Rectal smooth muscle tissue (tissue), 1 donor: ENCODE data around the gene CUL9.

Experiments used
- H3K27ac ChIP-seq: one replicate; pipeline ENCODE4 v1.7.0; 2013; ENCODE audit warnings: low read depth, low read length, inconsistent platforms
- H3K27me3 ChIP-seq: one replicate; pipeline ENCODE4 v1.7.0; 2013; ENCODE audit warnings: low read length; ENCODE audit not compliant: control insufficient read depth, insufficient read depth
- H3K36me3 ChIP-seq: one replicate; pipeline ENCODE4 v1.7.0; 2013; ENCODE audit warnings: low read length; ENCODE audit not compliant: control insufficient read depth, insufficient read depth
- H3K4me1 ChIP-seq: one replicate; pipeline ENCODE4 v1.7.0; 2013; ENCODE audit warnings: low read length; ENCODE audit not compliant: control insufficient read depth, insufficient read depth
- H3K4me3 ChIP-seq: one replicate; pipeline ENCODE4 v1.7.0; 2013; ENCODE audit warnings: low read length
- H3K9ac ChIP-seq: one replicate; pipeline ENCODE4 v1.7.0; 2013; ENCODE audit warnings: low read length

CUL9 gene

GRCh38 chr6:43207286-43207685 lies 25.3 kb downstream of the CUL9 start:
- H3K9ac ChIP-seq, result no peak overlapping the region
- no peak overlapping the region for H3K4me3 ChIP-seq
- no peaks in the 10 kb centered on the region for H3K4me1 ChIP-seq
- peaks cover 10% of the 10 kb centered on the region for H3K36me3 ChIP-seq
- no peaks in the 10 kb centered on the region for H3K27me3 ChIP-seq
- H3K27ac ChIP-seq, result no peak overlapping the region

GRCh38 chr6:43211955-43212354 lies 30.0 kb downstream of the CUL9 start:
- H3K4me1 ChIP-seq, result no peaks in the 10 kb centered on the region
- no peak overlapping the region for H3K9ac ChIP-seq
- H3K36me3 ChIP-seq, result peaks cover 4% of the 10 kb centered on the region
- no peak overlapping the region for H3K4me3 ChIP-seq
- H3K27ac ChIP-seq, result no peak overlapping the region
- H3K27me3 ChIP-seq, result no peaks in the 10 kb centered on the region

- Histone ChIP-seq H3K4me1 (no peaks in the 10 kb centered on the region), H3K27ac (no peak overlapping the region), H3K27me3 (no peaks in the 10 kb centered on the region), H3K36me3 (peaks cover 6% of the 10 kb centered on the region), H3K9ac (no peak overlapping the region), H3K4me3 (no peak overlapping the region)
These were observed 31.4 kb downstream of the CUL9 start for GRCh38 chr6:43213431-43213830.

- Histone ChIP-seq H3K4me1 (no peaks in the 10 kb centered on the region), H3K27ac (no peak overlapping the region), H3K9ac (no peak overlapping the region), H3K36me3 (peaks cover 6% of the 10 kb centered on the region), H3K4me3 (no peak overlapping the region), H3K27me3 (no peaks in the 10 kb centered on the region)
These were observed 33.1 kb downstream of the CUL9 start for GRCh38 chr6:43215066-43215465.

GRCh38 chr6:43216200-43216599 lies 34.2 kb downstream of the CUL9 start:
- Histone ChIP-seq H3K4me3 (no peak overlapping the region), H3K27ac (no peak overlapping the region), H3K9ac (no peak overlapping the region), H3K27me3 (no peaks in the 10 kb centered on the region), H3K36me3 (peaks cover 12% of the 10 kb centered on the region), H3K4me1 (no peaks in the 10 kb centered on the region)

- no peaks in the 10 kb centered on the region for H3K27me3 ChIP-seq
- H3K27ac ChIP-seq, result no peak overlapping the region
- H3K9ac ChIP-seq, result no peak overlapping the region
- H3K36me3 ChIP-seq, result peaks cover 12% of the 10 kb centered on the region
- no peaks in the 10 kb centered on the region for H3K4me1 ChIP-seq
- no peak overlapping the region for H3K4me3 ChIP-seq
These were observed 35.4 kb downstream of the CUL9 start for GRCh38 chr6:43217351-43217750.

GRCh38 chr6:43219119-43219518 lies 37.1 kb downstream of the CUL9 start:
- Histone ChIP-seq H3K4me1 (no peaks in the 10 kb centered on the region), H3K27me3 (no peaks in the 10 kb centered on the region), H3K36me3 (peaks cover 18% of the 10 kb centered on the region), H3K27ac (no peak overlapping the region), H3K9ac (no peak overlapping the region), H3K4me3 (no peak overlapping the region)

GRCh38 chr6:43219814-43220213 lies 37.8 kb downstream of the CUL9 start:
- H3K27me3 ChIP-seq, result no peaks in the 10 kb centered on the region
- no peaks in the 10 kb centered on the region for H3K4me1 ChIP-seq
- no peak overlapping the region for H3K9ac ChIP-seq
- peaks cover 21% of the 10 kb centered on the region for H3K36me3 ChIP-seq
- H3K27ac ChIP-seq, result no peak overlapping the region
- no peak overlapping the region for H3K4me3 ChIP-seq

- no peak overlapping the region for H3K27ac ChIP-seq
- no peak overlapping the region for H3K9ac ChIP-seq
- H3K27me3 ChIP-seq, result no peaks in the 10 kb centered on the region
- no peaks in the 10 kb centered on the region for H3K4me1 ChIP-seq
- H3K4me3 ChIP-seq, result no peak overlapping the region
- peaks cover 21% of the 10 kb centered on the region for H3K36me3 ChIP-seq
These were observed 38.5 kb downstream of the CUL9 start for GRCh38 chr6:43220439-43220951.

- H3K36me3 ChIP-seq, result peaks cover 19% of the 10 kb centered on the region
- no peak overlapping the region for H3K27ac ChIP-seq
- H3K9ac ChIP-seq, result no peak overlapping the region
These were observed 39.3 kb downstream of the CUL9 start for GRCh38 chr6:43221046-43221972.

GRCh38 chr6:43222418-43223059 lies 40.5 kb downstream of the CUL9 start:
- Histone ChIP-seq H3K4me3 (no peak overlapping the region), H3K27ac (no peak overlapping the region), H3K9ac (no peak overlapping the region), H3K36me3 (peaks cover 15% of the 10 kb centered on the region), H3K4me1 (no peaks in the 10 kb centered on the region), H3K27me3 (no peaks in the 10 kb centered on the region)

More at GRCh38 chr6:43221046-43221972, 39.3 kb downstream of the CUL9 start:
- Histone ChIP-seq H3K4me1 (no peaks in the 10 kb centered on the region), H3K4me3 (no peak overlapping the region), H3K27me3 (no peaks in the 10 kb centered on the region)

GRCh38 chr6:43223175-43223574 lies 41.2 kb downstream of the CUL9 start:
- no peak overlapping the region for H3K4me3 ChIP-seq

More at GRCh38 chr6:43223175-43223574, 41.2 kb downstream of the CUL9 start:
- Histone ChIP-seq H3K27ac (no peak overlapping the region), H3K36me3 (peaks cover 15% of the 10 kb centered on the region), H3K4me1 (no peaks in the 10 kb centered on the region), H3K9ac (no peak overlapping the region), H3K27me3 (no peaks in the 10 kb centered on the region)
